ENCODE data around the gene XKR3. TPM values are rescaled to one million over a fixed set of nuclear protein-coding genes. Genes with fewer than 3 reads are reported as not detected.
"Not testable (repeated sequence)": the region's sequence is repeated elsewhere in the genome, so short reads cannot be mapped to it uniquely, and the experiment has no call there.

XKR3 gene
- total RNA-seq (under 1 TPM in 1 of 9 donors, not detected in 8; 0.16 TPM), polyA plus RNA-seq (not detected)
- long read RNA-seq, donor 1, result 0 reads
- long read RNA-seq, donor 2, result 0 reads
- long read RNA-seq, donor 3, result 0 reads

GRCh38 chr22:16824716-16825687 is at the start of gene XKR3:
Gene XKR3 (minus strand): TSS chr22:16825411. CDS start chr22:16808073, 17,338 bp downstream.
- 45 to 49% (median 46%) methylated on average over 9 of the region's 9 CpGs for WGBS, 4 donors
- DNase-seq (no peak), ATAC-seq (peak in 1 of 4 donors; percentile 60)
- Histone ChIP-seq H3K4me1 (peaks cover 0 to 14% (median 0%) of the 10 kb centered on the region in 12 donors), H3K27ac (peak within 1 kb of the TSS in 1 of 12 donors; percentile 53), H3K36me3 (no peaks in the 10 kb centered on the region), H3K9me3 (peaks cover 0 to 10% (median 0%) of the 10 kb centered on the region in 12 donors), H3K4me3 (peak within 1 kb of the TSS in 5 of 12 donors; percentile 16 to 38 (median 22)), H3K27me3 (no peaks in the 10 kb centered on the region)
- intact Hi-C loops (cut with DNase I), result no loop called here
- no peak for TF ChIP-seq POLR2A (IDR thresholded peaks at IDR 0.05)
- no peak for TF ChIP-seq CTCF (IDR thresholded peaks at IDR 0.05)

GRCh38 chr22:16869640-16870039 is 44.4 kb upstream of the XKR3 start:
- 53 to 72% (median 69%) methylated on average over 5 to 6 of the region's 6 CpGs for WGBS, 4 donors
- H3K4me3 ChIP-seq; intact Hi-C loops (cut with DNase I): not testable (repeated sequence)

GRCh38 chr22:16866167-16866566 is 41.0 kb upstream of the XKR3 start:
- TF ChIP-seq POLR2A (IDR thresholded peaks at IDR 0.05) (no peak), CTCF (IDR thresholded peaks at IDR 0.05) (no peak)
- intact Hi-C loops (cut with DNase I), result no loop called here
- Histone ChIP-seq H3K9me3 (peaks cover 0 to 7% (median 0%) of the 10 kb centered on the region in 12 donors), H3K4me3 (no peak overlapping the region), H3K36me3 (no peaks in the 10 kb centered on the region), H3K27me3 (no peaks in the 10 kb centered on the region), H3K27ac (no peak overlapping the region), H3K4me1 (no peaks in the 10 kb centered on the region)
- DNase-seq (no peak), ATAC-seq (no peak)
- 62 to 76% (median 69%) methylated on average over 3 of the region's 3 CpGs for WGBS, 4 donors

More at GRCh38 chr22:16869640-16870039, 44.4 kb upstream of the XKR3 start:
- H3K36me3 ChIP-seq, ATAC-seq, H3K4me1 ChIP-seq, H3K27ac ChIP-seq, DNase-seq, H3K27me3 ChIP-seq, H3K9me3 ChIP-seq: not testable (repeated sequence)

GRCh38 chr22:16856851-16857250 is 31.6 kb upstream of the XKR3 start:
- H3K36me3 ChIP-seq; H3K27me3 ChIP-seq; ATAC-seq; H3K27ac ChIP-seq; intact Hi-C loops (cut with DNase I); DNase-seq; H3K4me3 ChIP-seq; H3K9me3 ChIP-seq; H3K4me1 ChIP-seq: not testable (repeated sequence)
- 72 to 83% (median 77%) methylated on average over 9 of the region's 9 CpGs for WGBS, 4 donors

- ATAC-seq, result no peak
Observed at GRCh38 chr22:16854631-16855030, 29.4 kb upstream of the XKR3 start.

GRCh38 chr22:16851268-16851996 is 26.2 kb upstream of the XKR3 start:
- DNase-seq; H3K36me3 ChIP-seq; ATAC-seq; H3K4me3 ChIP-seq; H3K9me3 ChIP-seq; H3K27ac ChIP-seq; intact Hi-C loops (cut with DNase I); H3K4me1 ChIP-seq: not testable (repeated sequence)
- H3K27me3 ChIP-seq, result peaks cover 0 to 12% (median 0%) of the 10 kb centered on the region in 9 donors
- WGBS, 4 donors, result 40 to 61% (median 52%) methylated on average over 1 of the region's 1 CpG

More at GRCh38 chr22:16854631-16855030, 29.4 kb upstream of the XKR3 start:
- DNase-seq, result no peak
- Histone ChIP-seq H3K4me3 (no peak overlapping the region), H3K36me3 (no peaks in the 10 kb centered on the region), H3K9me3 (no peaks in the 10 kb centered on the region), H3K4me1 (no peaks in the 10 kb centered on the region), H3K27ac (no peak overlapping the region), H3K27me3 (no peaks in the 10 kb centered on the region)
- TF ChIP-seq CTCF (IDR thresholded peaks at IDR 0.05) (no peak), POLR2A (IDR thresholded peaks at IDR 0.05) (no peak)
- intact Hi-C loops (cut with DNase I), result no loop called here

Data from heart left ventricle (tissue), 16 donors.